ENCODE measurements around the gene SCN11A.
"Not testable (repeated sequence)": the region's sequence is repeated elsewhere in the genome, so short reads cannot be mapped to it uniquely, and the experiment has no call there.

Gene SCN11A

DNA sequence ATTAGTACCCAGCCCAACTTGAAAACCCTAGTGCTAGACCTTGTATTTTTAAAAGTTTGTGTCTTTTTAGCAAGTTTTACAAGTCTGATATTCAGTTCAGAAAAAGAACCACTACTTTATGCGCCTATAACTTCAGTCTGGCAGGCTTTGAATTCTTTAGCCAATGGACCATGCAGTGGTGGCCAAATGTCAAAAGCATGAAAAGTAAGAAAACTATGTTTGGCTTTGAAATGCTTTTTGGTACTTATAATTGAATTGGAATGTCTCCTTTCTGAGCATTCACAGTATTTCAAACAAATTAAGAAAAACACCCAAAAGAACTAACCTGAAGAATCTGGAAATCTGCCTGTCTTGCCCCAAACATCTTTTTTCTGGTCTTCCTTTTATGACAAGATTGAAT is 12.9 kb upstream of the SCN11A start:
- DNase-seq: no peak

DNA sequence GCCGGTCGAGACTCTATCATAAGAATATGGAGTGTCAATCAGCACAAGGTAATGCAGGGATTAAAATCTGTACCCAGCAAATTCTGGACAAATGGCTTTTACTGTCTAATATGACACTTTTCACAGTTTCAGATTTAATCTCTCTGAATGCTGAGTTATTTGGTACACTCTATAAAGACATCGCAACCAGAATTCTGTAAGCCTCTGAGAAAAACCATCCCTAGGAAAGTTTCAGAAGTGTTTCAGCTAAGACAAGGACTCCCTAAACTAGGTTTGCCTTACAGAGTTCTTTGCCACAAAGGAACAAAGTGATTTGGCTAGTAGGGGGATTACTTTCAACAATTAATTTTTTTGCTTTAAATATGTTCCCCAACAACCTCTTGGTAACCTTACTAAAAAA is 11.4 kb upstream of the SCN11A start:
- no peak for DNase-seq

- DNase-seq: no peak
Measured at GRCh38 chr3:39062180-39062579, 10.4 kb upstream of the SCN11A start.

DNA sequence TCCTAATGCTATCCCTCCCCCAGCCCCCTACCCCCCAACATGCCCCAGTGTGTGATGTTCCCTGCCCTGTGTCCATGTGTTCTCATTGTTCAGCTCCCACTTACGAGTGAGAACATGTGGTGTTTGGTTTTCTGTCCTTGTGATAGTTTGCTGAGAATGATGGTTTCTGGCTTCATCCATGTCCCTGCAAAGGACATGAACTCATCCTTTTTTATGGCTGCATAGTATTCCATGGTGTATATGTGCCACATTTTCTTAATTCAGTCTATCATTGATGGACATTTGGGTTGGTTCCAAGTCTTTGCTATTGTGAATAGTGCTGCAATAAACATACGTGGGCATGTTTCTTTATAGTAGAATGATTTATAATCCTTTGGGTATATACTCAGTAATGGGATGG is 9.5 kb upstream of the SCN11A start:
- not testable (repeated sequence) for DNase-seq

DNA sequence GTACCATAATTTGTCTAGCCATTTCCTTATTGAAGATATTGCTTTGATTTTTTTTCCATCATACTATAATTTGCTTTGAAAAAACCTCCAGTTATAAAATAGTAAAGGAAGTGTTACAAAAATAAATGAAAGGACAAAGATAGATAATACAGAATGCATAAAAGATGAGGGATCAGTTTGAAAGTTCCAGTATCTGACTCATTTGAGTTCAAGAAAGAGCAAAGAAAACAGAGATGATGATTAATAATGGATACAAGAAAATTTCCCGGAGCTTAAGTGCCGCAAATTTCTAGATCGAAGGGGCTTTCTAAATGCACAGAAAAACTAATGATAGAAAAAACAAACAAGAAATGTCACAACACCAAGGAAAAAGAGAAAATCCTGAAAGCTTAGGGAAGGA is 4.4 kb upstream of the SCN11A start:
- no peak for DNase-seq

DNA sequence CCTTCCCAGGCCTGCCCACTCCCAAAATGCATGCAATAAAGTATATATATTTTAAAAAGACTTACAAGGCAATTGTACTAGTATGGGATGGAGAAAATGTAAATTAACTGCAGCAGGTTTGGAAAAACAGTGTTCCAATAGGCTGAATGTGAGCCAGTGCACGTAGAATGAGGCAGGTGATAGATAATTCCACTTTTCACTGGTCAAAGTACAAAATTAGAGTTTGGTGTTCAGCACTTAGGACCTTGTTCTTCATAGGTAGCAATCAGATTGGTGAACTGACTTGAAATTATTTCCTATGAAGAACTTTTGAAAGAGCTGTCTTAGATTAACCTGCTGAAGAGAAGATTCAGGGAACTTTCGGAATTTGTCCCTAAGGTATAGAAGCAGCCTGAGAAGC is 2.0 kb upstream of the SCN11A start:
- DNase-seq: no peak

GRCh38 chr3:39052583-39052982 is 839 bp upstream of the SCN11A start:
- no peak for DNase-seq

DNA sequence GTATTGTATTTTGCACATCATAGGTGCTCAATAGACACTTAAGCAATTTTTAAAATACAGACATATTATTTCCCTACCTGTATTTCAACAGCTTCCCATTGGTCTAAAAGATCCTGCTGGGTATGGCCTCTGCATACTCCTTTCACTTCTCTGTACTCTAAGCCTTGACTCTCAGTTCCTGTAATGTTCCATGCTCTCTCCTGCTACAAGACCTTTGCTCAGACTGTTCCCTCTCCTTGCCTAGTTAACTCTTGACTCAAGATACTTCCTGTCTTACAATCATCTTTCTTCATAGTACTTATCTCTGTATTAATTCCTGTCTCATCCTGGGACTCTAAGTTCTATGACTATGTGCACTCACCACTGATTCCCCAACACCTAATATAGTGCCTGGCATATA is 1.7 kb downstream of the SCN11A start:
- DNase-seq: no peak

DNA sequence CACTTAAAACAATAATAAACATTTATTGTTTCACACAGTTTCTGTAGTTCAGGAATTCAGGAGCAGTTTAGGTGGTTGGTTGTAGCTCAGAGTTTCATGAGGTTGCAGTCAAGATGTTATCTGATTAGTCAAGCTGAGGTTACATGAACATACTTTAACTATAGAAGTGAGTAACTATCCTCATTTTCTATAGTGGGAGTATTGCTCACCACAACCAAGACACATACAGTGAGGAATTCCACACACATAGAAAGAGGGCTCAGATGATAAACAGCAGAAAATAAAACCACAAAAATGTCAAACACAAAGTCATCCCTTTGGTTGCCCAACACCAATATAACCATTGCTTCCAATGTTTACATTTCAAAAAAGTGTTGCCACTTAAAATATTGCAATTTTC is 13.6 kb downstream of the SCN11A start:
- DNase-seq: peak; percentile 83

DNA sequence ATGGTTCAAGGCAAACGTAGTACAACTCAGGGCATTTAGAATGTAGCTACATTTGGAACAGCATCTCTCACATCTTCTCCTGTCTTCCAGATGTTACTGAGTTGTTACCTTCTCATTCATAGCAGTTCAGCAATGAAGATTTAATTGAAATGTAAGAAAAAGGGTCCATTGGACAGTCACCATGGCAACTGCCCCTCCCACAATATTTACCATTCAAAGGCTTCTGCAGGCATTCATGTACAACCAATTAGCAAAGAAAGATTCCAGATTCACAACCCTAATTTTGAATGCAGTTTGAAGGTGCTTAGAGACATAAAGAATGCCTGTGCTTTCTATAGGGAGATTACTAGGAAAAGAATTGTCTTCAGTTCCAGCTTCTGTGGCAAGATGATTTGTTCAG is 22.2 kb downstream of the SCN11A start:
- no peak for DNase-seq

- DNase-seq: no peak
Measured at GRCh38 chr3:39028546-39028945, 23.2 kb downstream of the SCN11A start.

- no peak for DNase-seq
Measured at GRCh38 chr3:39025222-39025970, 26.3 kb downstream of the SCN11A start.

- DNase-seq: no peak
Measured at GRCh38 chr3:39024497-39024896, 27.2 kb downstream of the SCN11A start.

GRCh38 chr3:39022286-39022630 is 29.5 kb downstream of the SCN11A start:
- DNase-seq: no peak

DNA sequence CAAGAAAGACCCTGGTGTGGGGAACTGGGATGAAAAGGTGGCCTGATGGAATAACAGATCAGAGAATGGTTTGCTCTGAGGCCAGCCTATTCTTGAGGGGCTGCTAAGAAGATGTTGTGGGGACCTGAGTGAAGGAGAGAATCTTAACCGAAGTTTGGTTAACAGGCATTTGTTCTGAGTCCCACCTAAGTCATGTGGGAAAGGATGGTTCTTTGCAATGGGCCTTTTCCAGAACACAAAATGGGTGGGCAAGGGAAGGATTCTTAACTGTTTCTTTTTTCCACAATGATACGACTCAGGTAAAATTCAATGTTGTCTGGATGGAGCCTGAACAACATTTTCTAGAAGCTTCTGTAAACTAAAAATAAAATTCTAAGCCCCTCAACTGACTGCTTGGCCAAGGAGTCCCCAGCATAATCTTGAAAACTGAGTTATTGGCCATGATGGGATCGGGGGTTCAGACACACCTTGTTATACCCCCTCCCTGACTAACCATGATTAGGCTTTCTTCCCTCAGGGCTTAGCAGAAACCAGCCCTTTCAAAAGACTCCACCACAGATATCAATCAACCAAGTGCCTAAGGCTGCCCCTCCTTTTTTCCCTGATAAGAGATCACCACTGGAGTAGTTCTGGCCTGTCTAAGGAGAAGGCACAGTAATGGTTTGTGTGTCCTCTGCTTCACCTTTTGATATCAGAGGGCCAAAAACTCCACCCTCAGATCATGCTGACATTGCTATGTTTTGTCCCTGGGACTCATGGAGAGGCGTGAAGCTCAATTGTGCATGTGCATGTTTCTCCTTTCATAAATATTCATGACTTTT is 30.1 kb downstream of the SCN11A start:
- DNase-seq: no peak

- no peak for DNase-seq
Measured at GRCh38 chr3:39021029-39021428, 30.7 kb downstream of the SCN11A start.

DNA sequence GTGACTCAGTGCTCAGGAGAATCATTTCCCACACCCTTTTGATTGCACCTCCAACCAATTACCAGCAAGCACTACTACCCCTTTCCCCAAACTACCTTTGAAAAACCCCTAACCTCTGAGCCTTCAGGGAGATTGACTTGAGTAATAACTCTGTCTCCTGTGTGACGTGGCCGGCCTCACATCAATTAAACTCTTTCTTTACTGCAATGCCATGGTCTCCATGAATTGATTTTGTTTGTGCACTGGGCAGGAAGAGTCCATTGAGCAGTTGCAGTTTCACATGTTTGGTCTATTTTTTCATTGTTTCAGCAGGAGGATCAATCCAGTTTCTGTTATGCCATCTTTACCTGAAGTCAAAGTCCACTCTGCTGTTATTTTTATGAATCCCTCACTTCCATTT is 32.4 kb downstream of the SCN11A start:
- DNase-seq: no peak

- no peak for DNase-seq
Measured at GRCh38 chr3:39015418-39015817, 36.3 kb downstream of the SCN11A start.

GRCh38 chr3:39013921-39014509 is 37.7 kb downstream of the SCN11A start:
- no peak for DNase-seq

DNA sequence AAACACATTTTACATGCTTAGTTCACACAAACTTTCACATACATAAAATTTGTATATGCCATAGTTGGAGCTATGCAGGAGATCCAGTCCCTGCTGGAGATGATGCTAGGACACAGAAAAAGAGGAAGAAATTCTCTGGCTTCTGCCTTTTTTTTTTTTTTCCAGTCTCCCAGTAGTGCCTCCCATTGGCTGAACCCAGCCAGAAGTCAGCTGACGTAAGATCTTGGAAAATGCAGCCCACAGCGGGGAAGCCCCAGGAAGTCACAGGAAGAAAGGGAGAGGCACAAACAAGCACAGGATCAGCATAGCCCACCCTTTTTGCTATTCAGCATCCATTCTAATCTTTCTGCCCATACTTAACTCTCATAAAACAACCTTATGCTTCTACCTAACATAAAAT is 38.5 kb downstream of the SCN11A start:
- DNase-seq: no peak

- DNase-seq: no peak
Measured at GRCh38 chr3:39011191-39011736, 40.5 kb downstream of the SCN11A start.

- DNase-seq: no peak
Measured at GRCh38 chr3:39005295-39005694, 46.4 kb downstream of the SCN11A start.
